ENCODE results near the gene CNST. TPM values are rescaled to one million over a fixed set of nuclear protein-coding genes. Genes with fewer than 3 reads are reported as not detected.

The CNST gene
- total and polyA plus RNA-seq, 2 experiments from 2014 or later, result 13.1 to 17.9 TPM

DNA sequence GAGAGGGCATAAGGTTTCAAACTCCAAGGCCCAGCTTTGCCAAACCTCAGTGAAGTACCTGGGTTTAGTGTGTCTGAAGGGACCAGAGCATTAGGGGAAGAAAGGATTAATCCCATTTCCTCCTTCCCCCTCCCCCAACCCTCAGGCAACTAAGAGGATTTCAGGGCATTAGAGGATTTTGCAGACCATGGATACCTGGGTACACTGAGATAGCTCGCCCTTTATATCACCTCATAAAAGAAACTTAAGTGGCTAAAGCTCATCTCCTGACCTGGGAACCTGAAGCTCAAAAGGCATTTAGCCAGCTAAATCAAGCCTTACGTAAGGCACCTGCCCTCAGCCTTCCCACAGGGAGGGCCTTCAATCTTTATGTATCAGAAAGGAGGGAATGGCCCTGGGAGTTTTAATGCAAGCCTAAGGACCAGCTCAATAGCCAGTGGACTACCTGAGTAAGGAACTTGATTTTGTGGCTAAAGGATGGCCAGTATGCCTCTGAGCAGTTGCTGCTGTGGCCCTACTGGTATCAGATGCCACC, 32.8 kb upstream of the CNST start:
- Histone ChIP-seq H3K27me3 (no peaks in the 10 kb centered on the region), H3K36me3 (no peaks in the 10 kb centered on the region), H3K4me1 (ENCODE audit: low read depth) (no peaks in the 10 kb centered on the region), H3K4me3 (no peak overlapping the region), H3K27ac (no peak overlapping the region), H3K9me3 (ENCODE audit: low read depth) (no peaks in the 10 kb centered on the region)
- no peak for DNase-seq (ENCODE audit: low read depth in 1 of 2, low spot score in 1 of 2)
- TF ChIP-seq CTCF (IDR thresholded peaks at IDR 0.05; ENCODE audit: low read depth, low read length), result no peak

GRCh38 chr1:246534114-246534513, 32.1 kb upstream of the CNST start:
- Histone ChIP-seq H3K36me3 (no peaks in the 10 kb centered on the region), H3K4me3 (no peak overlapping the region), H3K27ac (no peak overlapping the region), H3K9me3 (ENCODE audit: low read depth) (no peaks in the 10 kb centered on the region), H3K27me3 (no peaks in the 10 kb centered on the region), H3K4me1 (ENCODE audit: low read depth) (no peaks in the 10 kb centered on the region)
- DNase-seq (ENCODE audit: low read depth in 1 of 2, low spot score in 1 of 2), result no peak
- TF ChIP-seq CTCF (IDR thresholded peaks at IDR 0.05; ENCODE audit: low read depth, low read length), result no peak

DNA sequence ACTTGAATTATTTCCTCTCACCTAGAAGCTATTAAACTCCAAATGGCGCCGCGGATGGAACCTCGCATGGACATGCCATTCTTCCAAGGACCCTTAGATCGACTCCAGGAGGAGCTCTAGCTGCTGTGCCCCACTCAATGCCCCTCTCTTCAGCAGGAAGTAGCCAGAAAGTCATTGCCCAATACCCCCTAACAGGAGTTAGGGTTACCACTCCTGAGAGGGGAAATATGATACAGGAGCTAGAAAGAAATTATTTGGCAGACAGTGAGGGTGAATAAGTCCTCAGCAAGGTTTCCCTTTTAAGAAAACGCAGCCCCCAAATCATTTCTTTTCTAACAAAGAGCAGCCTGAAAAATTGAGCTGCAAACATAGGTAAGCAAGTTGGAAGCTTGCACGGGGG, 28.8 kb upstream of the CNST start:
- Histone ChIP-seq H3K27me3 (no peaks in the 10 kb centered on the region), H3K4me3 (no peak overlapping the region), H3K4me1 (ENCODE audit: low read depth) (no peaks in the 10 kb centered on the region), H3K9me3 (ENCODE audit: low read depth) (no peaks in the 10 kb centered on the region), H3K27ac (no peak overlapping the region), H3K36me3 (peaks cover 9% of the 10 kb centered on the region)
- DNase-seq (ENCODE audit: low read depth in 1 of 2, low spot score in 1 of 2), result no peak
- TF ChIP-seq CTCF (IDR thresholded peaks at IDR 0.05; ENCODE audit: low read depth, low read length), result no peak

DNA sequence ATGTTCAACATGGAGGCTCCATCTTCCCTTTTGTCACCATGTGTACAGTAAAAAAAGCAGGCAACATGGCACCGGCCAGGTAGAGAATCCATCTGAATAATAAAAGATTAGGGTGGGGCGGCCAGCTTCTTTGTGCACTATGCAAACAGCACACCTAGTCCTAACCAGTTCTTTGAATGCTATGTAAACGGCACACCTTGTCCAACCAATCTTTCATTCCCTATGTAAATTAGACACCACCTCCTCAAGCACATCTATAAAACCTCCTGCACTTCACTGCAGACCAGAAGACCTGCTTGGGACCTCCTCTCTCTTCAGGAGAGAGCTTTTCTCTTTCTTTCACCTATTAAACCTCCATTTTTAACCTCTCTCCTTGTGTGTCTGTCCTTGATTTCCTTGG, 28.4 kb upstream of the CNST start:
- no peak for TF ChIP-seq CTCF (IDR thresholded peaks at IDR 0.05; ENCODE audit: low read depth, low read length)
- Histone ChIP-seq H3K9me3 (ENCODE audit: low read depth) (no peaks in the 10 kb centered on the region), H3K27me3 (no peaks in the 10 kb centered on the region), H3K36me3 (peaks cover 11% of the 10 kb centered on the region), H3K27ac (no peak overlapping the region), H3K4me3 (no peak overlapping the region), H3K4me1 (ENCODE audit: low read depth) (no peaks in the 10 kb centered on the region)
- no peak for DNase-seq (ENCODE audit: low read depth in 1 of 2, low spot score in 1 of 2)

DNA sequence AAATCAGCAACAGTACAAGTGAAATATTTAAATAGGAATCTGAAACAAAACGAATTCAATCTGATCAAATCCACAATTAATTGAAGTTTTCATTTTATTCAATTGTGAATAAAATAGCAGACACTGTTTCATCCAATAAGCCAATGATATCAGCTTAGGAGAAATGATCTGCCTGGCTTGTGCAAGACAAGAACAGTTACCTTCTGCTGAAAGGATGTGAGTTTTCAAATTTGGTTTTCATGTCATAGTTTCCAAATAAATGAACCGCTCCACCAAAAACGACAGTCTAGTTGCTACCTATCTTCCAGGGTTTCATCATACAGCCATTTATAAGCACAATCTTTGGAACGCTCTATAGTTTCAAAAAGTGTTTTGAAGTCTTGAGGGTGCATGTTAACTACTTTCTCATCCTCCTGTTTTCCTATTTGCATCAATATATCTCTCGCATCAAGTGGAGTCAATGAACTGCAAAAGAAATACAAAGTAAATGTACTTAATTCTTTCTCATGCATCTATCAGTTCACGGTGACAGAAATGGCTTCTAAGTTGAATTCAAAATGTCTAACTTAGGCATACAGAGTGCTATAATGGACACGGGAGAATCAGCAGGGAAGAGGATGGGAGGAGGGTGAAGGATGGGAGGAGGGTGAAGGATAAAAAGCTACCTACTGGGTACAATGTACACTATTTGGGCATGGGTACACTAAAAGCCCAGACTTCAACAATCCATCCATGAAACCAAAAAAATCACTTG, 25.3 kb upstream of the CNST start:
- no peak overlapping the region for H3K4me3 ChIP-seq
- H3K27me3 ChIP-seq, result no peaks in the 10 kb centered on the region
- no peaks in the 10 kb centered on the region for H3K9me3 ChIP-seq (ENCODE audit: low read depth)
- peaks cover 15% of the 10 kb centered on the region for H3K36me3 ChIP-seq
- H3K27ac ChIP-seq, result no peak overlapping the region
- no peak for DNase-seq (ENCODE audit: low read depth in 1 of 2, low spot score in 1 of 2)
- no peak for TF ChIP-seq CTCF (IDR thresholded peaks at IDR 0.05; ENCODE audit: low read depth, low read length)
- H3K4me1 ChIP-seq (ENCODE audit: low read depth), result no peaks in the 10 kb centered on the region

Data from cardiac muscle cell (in vitro differentiated cells and primary cell).